ENCODE results near the gene PDRG1. TPM values are rescaled to one million over a fixed set of nuclear protein-coding genes. Genes with fewer than 3 reads are reported as not detected.

PDRG1 gene
- total and polyA plus RNA-seq, 2 donors (not counting 1 experiment from before 2014, with no cell fraction given): 12.7 to 18.6 TPM

Small RNAs within 50 kb of the gene (small RNA-seq; reads per million reads assigned to genes)
- 6.8 reads per million, percentile 77 among the genes with 10 or more reads in this experiment for gene RNU1-94P (ENCODE audit: insufficient read length, low read depth, low replicate concordance)

Other genes with a start within 250 kb of the PDRG1 start
- 27.6 and 33.0 TPM in 2 replicates for gene BCL2L1, start 229.2 kb downstream of the PDRG1 start, total RNA-seq
- 9.5 and 10.1 TPM in 2 replicates for gene BCL2L1, start 229.2 kb downstream of the PDRG1 start, polyA plus RNA-seq
- gene TPX2, start 212.8 kb downstream of the PDRG1 start, total RNA-seq: 0.30 and 0.41 TPM in 2 replicates
- gene TPX2, start 212.8 kb downstream of the PDRG1 start, polyA plus RNA-seq: 0.27 and 0.31 TPM in 2 replicates
- gene MYLK2, start 132.7 kb downstream of the PDRG1 start, total RNA-seq: not detected in 2 replicates
- not detected in 2 replicates for gene MYLK2, start 132.7 kb downstream of the PDRG1 start, polyA plus RNA-seq
- gene FOXS1, start 106.4 kb downstream of the PDRG1 start, total RNA-seq: not detected in 2 replicates
- not detected in 2 replicates for gene FOXS1, start 106.4 kb downstream of the PDRG1 start, polyA plus RNA-seq
- 1.8 and 3.3 TPM in 2 replicates for gene DUSP15, start 81.5 kb downstream of the PDRG1 start, total RNA-seq
- 0.78 and 1.2 TPM in 2 replicates for gene DUSP15, start 81.5 kb downstream of the PDRG1 start, polyA plus RNA-seq
- 0.74 and 1.2 TPM in 2 replicates for gene TTLL9, start 81.4 kb downstream of the PDRG1 start, total RNA-seq
- 0.76 and 1.1 TPM in 2 replicates for gene TTLL9, start 81.4 kb downstream of the PDRG1 start, polyA plus RNA-seq
- gene XKR7, start 16.1 kb upstream of the PDRG1 start, total RNA-seq: 0.05 and 0.10 TPM in 2 replicates
- 0.09 and 0.12 TPM in 2 replicates for gene XKR7, start 16.1 kb upstream of the PDRG1 start, polyA plus RNA-seq
- gene CCM2L, start 58.4 kb upstream of the PDRG1 start, total RNA-seq: not detected in 2 replicates
- not detected in 2 replicates for gene CCM2L, start 58.4 kb upstream of the PDRG1 start, polyA plus RNA-seq
- 48.1 and 48.6 TPM in 2 replicates for gene HCK, start 100.2 kb upstream of the PDRG1 start, total RNA-seq
- gene HCK, start 100.2 kb upstream of the PDRG1 start, polyA plus RNA-seq: 23.4 and 33.3 TPM in 2 replicates
- 50.4 and 53.8 TPM in 2 replicates for gene TM9SF4, start 157.7 kb upstream of the PDRG1 start, total RNA-seq
- 23.5 and 27.7 TPM in 2 replicates for gene TM9SF4, start 157.7 kb upstream of the PDRG1 start, polyA plus RNA-seq